H9 (cell line): Measurements from ENCODE around the gene UTP15. TPM values are rescaled to one million over a fixed set of nuclear protein-coding genes. Genes with fewer than 3 reads are reported as not detected.

ENCODE experiments used
- DNase-seq: peaks from one replicate; pipeline ENCODE4 v3.0.0-alpha.2; 2017
- H2AFZ ChIP-seq: one replicate; pipeline ENCODE4 v1.6.1; 2013; ENCODE audit warnings: mild to moderate bottlenecking, low read length, control low read depth, moderate library complexity
- H2AK5ac ChIP-seq: 2 replicates; pipeline ENCODE4 v1.6.1; 2013; ENCODE audit warnings: low read length, control low read depth, mixed read lengths; ENCODE audit not compliant: insufficient read length
- H2BK120ac ChIP-seq: one replicate; pipeline ENCODE4 v1.6.1; 2013; ENCODE audit warnings: low read depth, mild to moderate bottlenecking, low read length, control low read depth, inconsistent platforms; ENCODE audit not compliant: poor library complexity, severe bottlenecking
- H2BK12ac ChIP-seq: 2 replicates; pipeline ENCODE4 v1.6.1; 2013; ENCODE audit warnings: low read length, control low read depth, mixed read lengths, low read depth; ENCODE audit not compliant: insufficient read length
- H2BK15ac ChIP-seq: 2 replicates; pipeline ENCODE4 v1.6.1; 2013; ENCODE audit warnings: low read depth, low read length, control low read depth
- H2BK20ac ChIP-seq: one replicate; pipeline ENCODE4 v1.6.1; 2013; ENCODE audit warnings: low read depth, mild to moderate bottlenecking, low read length, control low read depth, inconsistent platforms; ENCODE audit not compliant: poor library complexity, severe bottlenecking
- H2BK5ac ChIP-seq: 2 replicates; pipeline ENCODE4 v1.6.1; 2013; ENCODE audit warnings: low read length, control low read depth, mixed read lengths; ENCODE audit not compliant: insufficient read length
- H3K14ac ChIP-seq: 2 replicates; pipeline ENCODE4 v1.6.1; 2013; ENCODE audit warnings: low read length, control low read depth; ENCODE audit not compliant: insufficient read depth
- H3K18ac ChIP-seq: 2 replicates; pipeline ENCODE4 v1.6.1; 2013; ENCODE audit warnings: low read depth, mild to moderate bottlenecking, mixed read lengths, low read length, control low read depth; ENCODE audit not compliant: insufficient read length
- H3K23ac ChIP-seq: 2 replicates; pipeline ENCODE4 v1.6.1; 2013; ENCODE audit warnings: low read length, control low read depth, mixed read lengths, low read depth; ENCODE audit not compliant: insufficient read length
- H3K23me2 ChIP-seq: 2 replicates; pipeline ENCODE4 v1.6.1; 2013; ENCODE audit warnings: low read depth, mild to moderate bottlenecking, mixed read lengths, low read length, control low read depth; ENCODE audit not compliant: insufficient read length, poor library complexity, severe bottlenecking
- H3K27ac ChIP-seq: 2 replicates; pipeline ENCODE4 v1.5.1; 2013; ENCODE audit warnings: low read length, control low read depth, mixed read lengths, low read depth; ENCODE audit not compliant: insufficient read length
- H3K27me3 ChIP-seq: 2 replicates; pipeline ENCODE4 v1.6.1; 2013; ENCODE audit warnings: low read length, control low read depth, inconsistent platforms; ENCODE audit not compliant: insufficient read depth
- H3K4ac ChIP-seq: 2 replicates; pipeline ENCODE4 v1.6.1; 2013; ENCODE audit warnings: low read depth, mild to moderate bottlenecking, control low read depth, inconsistent platforms, low read length, moderate library complexity
- H3K4me1 ChIP-seq: 2 replicates; pipeline ENCODE4 v1.6.1; 2013; ENCODE audit warnings: low read length, control low read depth, inconsistent platforms; ENCODE audit not compliant: insufficient read depth
- H3K4me2 ChIP-seq: 2 replicates; pipeline ENCODE4 v1.6.1; 2013; ENCODE audit warnings: low read length, control low read depth, mixed read lengths; ENCODE audit not compliant: insufficient read length, insufficient read depth
- H3K56ac ChIP-seq: 2 replicates; pipeline ENCODE4 v1.6.1; 2013; ENCODE audit warnings: low read depth, mild to moderate bottlenecking, mixed read lengths, low read length, control low read depth; ENCODE audit not compliant: insufficient read length
- H3K79me1 ChIP-seq: 2 replicates; pipeline ENCODE4 v1.6.1; 2013; ENCODE audit warnings: low read depth, mild to moderate bottlenecking, moderate library complexity, low read length, control low read depth, inconsistent platforms; ENCODE audit not compliant: insufficient read depth, poor library complexity, severe bottlenecking
- H3K79me2 ChIP-seq: 2 replicates; pipeline ENCODE4 v1.6.1; 2013; ENCODE audit warnings: low read length, control low read depth, inconsistent platforms; ENCODE audit not compliant: insufficient read depth
- H3K9ac ChIP-seq: 2 replicates; pipeline ENCODE4 v1.6.1; 2013; ENCODE audit warnings: low read length, control low read depth, mixed read lengths; ENCODE audit not compliant: insufficient read length; ENCODE audit errors: extremely low read depth
- H3K9me3 ChIP-seq: one replicate; pipeline ENCODE4 v1.6.1; 2013; ENCODE audit warnings: low read depth, low read length, inconsistent platforms; ENCODE audit not compliant: control insufficient read depth
- H3T11ph ChIP-seq: one replicate; pipeline ENCODE4 v1.6.1; 2013; ENCODE audit warnings: mild to moderate bottlenecking, low read length, control low read depth, inconsistent platforms
- H4K20me1 ChIP-seq: one replicate; pipeline ENCODE4 v1.6.1; 2013; ENCODE audit not compliant: control insufficient read depth, insufficient read length, insufficient read depth
- H4K5ac ChIP-seq: 2 replicates; pipeline ENCODE4 v1.6.1; 2013; ENCODE audit warnings: low read depth, mild to moderate bottlenecking, mixed read lengths, low read length, control low read depth; ENCODE audit not compliant: insufficient read length
- H4K8ac ChIP-seq: replicated peaks from 2 replicates; pipeline ENCODE4 v1.6.1; 2013; ENCODE audit warnings: low read length, control low read depth, mixed read lengths, low read depth; ENCODE audit not compliant: insufficient read length
- H4K91ac ChIP-seq: 2 replicates; pipeline ENCODE4 v1.6.1; 2013; ENCODE audit warnings: low read depth, mild to moderate bottlenecking, moderate library complexity, mixed read lengths, low read length, control low read depth; ENCODE audit not compliant: insufficient read length
- H3K27ac Mint-ChIP-seq, 3 experiments: 2 replicates in 2 of 3; 3 replicates in 1 of 3; pipeline ENCODE4 v1.8.0; 2020 to 2021; ENCODE audit warnings: mixed read lengths in 3 of 3, mild to moderate bottlenecking in 1 of 3, moderate library complexity in 1 of 3
- H3K27me3 Mint-ChIP-seq: 2 replicates; pipeline ENCODE4 v1.8.0; 2021; ENCODE audit warnings: low read depth, mild to moderate bottlenecking, moderate library complexity, mixed read lengths
- H3K36me3 Mint-ChIP-seq, 3 experiments: 2 replicates in 2 of 3; 3 replicates in 1 of 3; pipeline ENCODE4 v1.8.0; 2020 to 2021; ENCODE audit warnings: low read depth in 3 of 3, mixed read lengths in 3 of 3; ENCODE audit not compliant: insufficient read depth in 1 of 3
- H3K4me1 Mint-ChIP-seq, 2 experiments: 2 replicates each; pipeline ENCODE4 v1.8.0; 2020; ENCODE audit warnings: mixed read lengths in 2 of 2
- H3K4me3 Mint-ChIP-seq, 2 experiments: 2 replicates in 1 of 2; 3 replicates in 1 of 2; pipeline ENCODE4 v1.8.0; 2020 to 2021; ENCODE audit warnings: mild to moderate bottlenecking in 2 of 2, mixed read lengths in 2 of 2, moderate library complexity in 1 of 2
- H3K9me3 Mint-ChIP-seq, 2 experiments: 2 replicates in 1 of 2; 3 replicates in 1 of 2; pipeline ENCODE4 v1.8.0; 2020; ENCODE audit warnings: mild to moderate bottlenecking in 2 of 2, mixed read lengths in 2 of 2, moderate library complexity in 1 of 2
- CTCF ChIP-seq: fragments of 200-600 bp; sonication (generic); conservative IDR thresholded peaks from 3 replicates; pipeline ENCODE4 v1.8.0; 2021; ENCODE audit warnings: antibody characterized with exemption, mild to moderate bottlenecking
- WGBS: extraction: QIAGEN DNeasy Blood & Tissue Kit; methylation state at CpG from one replicate; pipeline ENCODE4 v1.1.7; 2013; ENCODE audit warnings: missing lambda C conversion rate, low lambda C conversion rate, mixed read lengths; ENCODE audit not compliant: insufficient read length; ENCODE audit errors: extremely low coverage; 5-methylcytosine and 5-hydroxymethylcytosine counted together
- total RNA-seq: library from RNA; stranded (reverse); gene quantifications from 2 replicates; pipeline ENCODE4 v1.2.1, GENCODE V29; 2021

Gene UTP15
- total RNA-seq, 1 experiment from 2014 or later: 43.5 TPM

- H4K20me1 ChIP-seq: no peaks in the 10 kb centered on the region
- no peak overlapping the region for H2BK12ac ChIP-seq
- H3T11ph ChIP-seq: no peak overlapping the region
- H3K27me3 ChIP-seq: no peaks in the 10 kb centered on the region
- peaks cover 9 to 16% of the 10 kb centered on the region in 2 experiments for H3K4me1 Mint-ChIP-seq
- no peak overlapping the region for H4K8ac ChIP-seq
- no peaks in the 10 kb centered on the region for H3K27me3 Mint-ChIP-seq
- H4K91ac ChIP-seq: no peak overlapping the region
- DNase-seq: no peak
- no peak overlapping the region for H3K4me2 ChIP-seq
- no peak overlapping the region for H2AFZ ChIP-seq
- no peaks in the 10 kb centered on the region for H3K9me3 ChIP-seq
- WGBS: no CpG with 5 or more reads among the region's 3 CpGs
- no peak overlapping the region for H2AK5ac ChIP-seq
- no peak overlapping the region for H3K56ac ChIP-seq
- no peak overlapping the region for H4K5ac ChIP-seq
- H3K4ac ChIP-seq: no peak overlapping the region
- no peak overlapping the region for H2BK5ac ChIP-seq
- no peaks in the 10 kb centered on the region for H3K23me2 ChIP-seq
- H3K27ac ChIP-seq: no peak overlapping the region
- no peak for TF ChIP-seq CTCF
- H3K79me1 ChIP-seq: no peaks in the 10 kb centered on the region
- H2BK15ac ChIP-seq: no peak overlapping the region
- no peak overlapping the region for H3K14ac ChIP-seq
- no peak overlapping the region for H3K23ac ChIP-seq
- no peaks in the 10 kb centered on the region for H3K9me3 Mint-ChIP-seq
- H2BK120ac ChIP-seq: no peak overlapping the region
- H3K4me3 Mint-ChIP-seq: no peak overlapping the region
- no peaks in the 10 kb centered on the region for H3K79me2 ChIP-seq
- H3K27ac Mint-ChIP-seq: no peak overlapping the region
- no peak overlapping the region for H2BK20ac ChIP-seq
- H3K18ac ChIP-seq: no peak overlapping the region
- no peak overlapping the region for H3K9ac ChIP-seq
- H3K4me1 ChIP-seq: peaks cover 2% of the 10 kb centered on the region; the same call in 1 of the 2 replicates
- no peaks in the 10 kb centered on the region for H3K36me3 Mint-ChIP-seq
Measured at GRCh38 chr5:73525606-73526203, 39.8 kb upstream of the UTP15 start.
